GM12874 (cell line): ENCODE data around the gene KRT80.
A peak's percentile ranks its signal among the peaks of the same experiment; 100 is the strongest.

Experiments
- CTCF ChIP-seq: IDR thresholded peaks from 2 replicates; pipeline ENCODE4 v1.5.1; 2011; ENCODE audit warnings: low read depth, mild to moderate bottlenecking, control low read depth, low read length, moderate library complexity; ENCODE audit not compliant: insufficient read depth

KRT80 gene

GRCh38 chr12:52225752-52226151, 33.9 kb upstream of the KRT80 start:
- no peak for TF ChIP-seq CTCF

- no peak for TF ChIP-seq CTCF
Observed at GRCh38 chr12:52224151-52224550, 32.3 kb upstream of the KRT80 start.

GRCh38 chr12:52223406-52224039, 31.7 kb upstream of the KRT80 start:
- TF ChIP-seq CTCF = no peak

- TF ChIP-seq CTCF = no peak
Observed at GRCh38 chr12:52222692-52223091, 30.9 kb upstream of the KRT80 start.

- peak; percentile 71 for TF ChIP-seq CTCF
Observed at GRCh38 chr12:52221912-52222457, 30.2 kb upstream of the KRT80 start.

GRCh38 chr12:52221070-52221781, 29.4 kb upstream of the KRT80 start:
- TF ChIP-seq CTCF = no peak

- no peak for TF ChIP-seq CTCF
Observed at GRCh38 chr12:52220477-52220876, 28.7 kb upstream of the KRT80 start.
